GM18873 (cell line): ENCODE results near the gene RETREG1.

Experiments
- ATAC-seq: cut with Tn5 transposase; IDR thresholded peaks from one replicate; pipeline ENCODE4 v1.9.1; 2021; ENCODE audit warnings: mild to moderate bottlenecking, moderate library complexity, moderate number of reproducible peaks; ENCODE audit not compliant: unreplicated experiment, low FRiP score

RETREG1 gene

DNA sequence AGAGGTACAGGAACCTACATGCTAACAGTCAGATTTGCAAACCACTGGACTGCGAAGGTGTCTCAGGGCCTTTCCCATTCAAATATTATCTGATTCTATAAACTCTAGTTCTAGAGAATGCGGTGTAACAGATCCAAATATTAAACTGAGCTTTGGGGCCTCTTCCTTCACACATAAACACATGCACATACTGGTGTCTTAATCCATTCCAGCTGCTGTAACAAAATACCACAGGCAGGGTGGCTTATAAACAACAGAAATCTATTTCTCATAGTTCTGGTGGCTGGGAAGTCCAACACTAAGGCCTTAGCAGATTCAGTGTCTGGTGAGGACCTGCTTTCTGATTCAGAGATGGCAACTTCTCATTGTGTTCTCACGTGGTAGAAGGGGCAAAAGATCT lies 30.2 kb downstream of the RETREG1 start:
- no peak for ATAC-seq

DNA sequence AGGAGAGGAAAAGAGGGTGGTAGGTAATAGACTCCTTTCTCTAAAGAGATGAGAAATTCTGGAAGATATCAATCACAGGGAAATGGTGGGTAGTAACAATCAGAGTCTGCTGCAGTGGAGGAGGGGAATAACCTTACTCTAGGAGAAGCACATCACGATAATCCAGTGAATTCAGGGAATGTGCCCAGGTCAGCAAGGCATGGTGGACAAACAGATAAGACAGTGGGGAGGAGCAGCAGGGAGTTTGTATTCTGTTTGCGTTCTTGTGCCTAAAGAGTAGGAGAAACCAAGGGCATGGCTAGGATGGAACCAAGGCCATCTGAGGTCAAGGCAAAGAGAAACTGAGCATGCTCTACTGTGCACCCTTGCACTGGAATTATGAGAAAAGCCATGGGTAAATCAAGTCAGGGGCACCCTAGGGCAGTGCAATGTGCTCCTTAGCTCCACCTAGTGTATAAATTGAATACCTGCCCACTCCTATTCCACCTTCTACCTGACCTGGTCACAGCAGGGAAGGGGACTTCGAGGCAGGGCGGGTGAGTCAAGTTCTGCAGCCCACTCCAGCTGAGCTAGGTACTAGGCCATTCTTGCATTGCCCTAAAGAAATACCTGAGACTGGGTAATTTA lies 31.6 kb downstream of the RETREG1 start:
- ATAC-seq = no peak

DNA sequence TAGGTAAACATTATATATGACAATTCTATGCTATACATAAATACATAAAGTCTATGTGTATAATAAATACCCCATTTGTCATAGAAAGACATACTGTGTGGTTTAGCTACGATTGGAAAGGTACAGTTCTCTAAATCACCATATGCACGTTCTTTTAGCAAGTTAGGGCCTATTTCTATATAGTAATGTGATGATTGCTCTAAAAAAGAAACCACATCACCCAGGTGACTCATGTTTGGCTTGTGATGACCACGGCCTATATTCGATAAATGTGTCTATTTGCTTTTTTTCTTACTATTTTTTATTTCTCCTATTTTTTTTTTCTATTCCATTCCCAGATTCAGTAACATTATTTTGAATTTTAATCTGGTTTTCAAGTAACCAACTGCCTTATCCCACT lies 34.7 kb downstream of the RETREG1 start:
- ATAC-seq = no peak

DNA sequence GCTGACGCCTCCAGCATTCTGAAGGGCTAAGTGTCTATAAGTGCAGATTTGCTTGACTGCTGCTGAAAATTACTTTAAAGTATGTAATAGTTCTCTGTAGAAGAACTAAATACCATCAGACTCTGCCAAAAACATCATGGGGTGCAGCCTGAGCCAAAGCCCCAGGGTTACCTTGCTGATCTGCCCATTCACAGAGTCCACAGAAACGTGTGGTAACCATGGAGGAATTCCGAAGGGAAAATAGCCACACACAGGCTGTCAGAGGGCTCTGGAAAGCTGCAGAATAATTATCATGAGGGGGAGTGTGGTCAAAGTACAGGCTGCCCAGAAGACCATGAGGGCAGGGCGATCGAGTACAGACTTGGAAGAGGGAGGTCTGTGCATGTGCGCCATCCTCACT lies 36.4 kb downstream of the RETREG1 start:
- no peak for ATAC-seq

DNA sequence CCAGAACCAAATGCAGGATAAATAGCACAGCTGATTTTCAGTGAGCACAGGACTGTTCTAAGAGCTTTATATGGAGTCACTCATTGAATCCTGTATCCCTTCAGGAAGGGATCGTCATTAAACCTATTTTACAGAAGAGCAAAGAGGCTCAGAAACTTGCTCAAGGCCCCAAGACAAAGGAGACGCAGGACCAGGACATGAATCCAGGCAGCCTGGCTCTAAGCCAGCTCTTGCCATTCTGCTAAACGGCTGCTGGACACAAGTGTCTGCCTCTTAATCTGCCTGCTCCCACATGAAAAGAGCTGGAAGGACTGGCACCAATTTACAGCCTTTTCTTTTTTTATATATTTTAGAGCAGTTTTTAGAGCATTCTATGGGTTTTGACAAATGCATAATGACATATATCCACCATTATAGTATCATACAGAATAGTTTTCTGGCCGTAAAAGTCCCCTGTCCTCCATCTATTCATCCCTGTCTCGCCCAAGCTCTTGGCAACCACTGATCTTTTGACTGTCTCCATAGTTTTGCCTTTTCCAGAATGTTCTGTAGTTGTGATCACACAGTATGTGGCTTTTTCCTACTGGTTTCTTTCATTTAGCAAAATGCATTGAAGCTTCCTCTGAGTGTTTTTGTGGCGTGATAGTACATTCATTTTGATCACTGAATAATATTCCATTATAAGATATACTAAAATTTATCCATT lies 37.5 kb downstream of the RETREG1 start:
- ATAC-seq = no peak

DNA sequence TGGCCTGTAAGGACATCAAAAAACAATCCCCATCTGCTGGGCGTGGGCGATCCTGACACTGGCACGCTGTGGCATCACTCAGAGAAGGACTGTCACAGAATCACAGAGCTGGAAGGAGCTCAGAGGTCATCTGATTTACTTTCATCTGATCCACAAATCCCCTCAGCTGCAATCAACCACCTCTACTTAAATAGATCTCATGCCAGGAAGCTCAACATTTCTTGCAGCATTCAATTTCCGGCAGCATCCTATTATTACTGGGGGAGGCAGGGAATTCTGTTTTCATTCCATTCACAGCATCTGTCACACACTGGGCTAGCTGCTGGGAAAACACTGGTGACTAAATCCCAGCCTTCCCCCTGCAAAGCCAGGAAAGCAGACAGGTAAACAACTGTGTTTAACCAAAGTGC lies 38.3 kb downstream of the RETREG1 start:
- no peak for ATAC-seq

DNA sequence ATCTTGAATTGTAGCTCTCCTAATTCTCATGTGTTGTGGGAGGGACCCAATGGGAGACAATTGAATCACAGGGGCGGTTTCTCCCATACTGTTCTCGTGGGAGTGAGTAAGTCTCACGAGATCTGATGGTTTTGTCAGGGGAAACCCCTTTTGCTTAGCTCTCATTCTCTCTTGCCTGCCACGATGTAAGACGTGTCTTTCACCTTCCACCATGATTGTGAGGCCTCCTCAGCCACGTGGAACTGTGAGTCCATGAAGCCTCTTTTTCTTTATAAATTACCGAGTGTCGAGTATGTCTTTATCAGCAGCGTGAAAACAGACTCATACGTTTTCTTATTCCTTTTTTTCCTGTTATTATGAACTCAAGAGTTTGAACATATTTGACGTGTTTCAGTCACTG lies 39.1 kb downstream of the RETREG1 start:
- ATAC-seq = no peak

DNA sequence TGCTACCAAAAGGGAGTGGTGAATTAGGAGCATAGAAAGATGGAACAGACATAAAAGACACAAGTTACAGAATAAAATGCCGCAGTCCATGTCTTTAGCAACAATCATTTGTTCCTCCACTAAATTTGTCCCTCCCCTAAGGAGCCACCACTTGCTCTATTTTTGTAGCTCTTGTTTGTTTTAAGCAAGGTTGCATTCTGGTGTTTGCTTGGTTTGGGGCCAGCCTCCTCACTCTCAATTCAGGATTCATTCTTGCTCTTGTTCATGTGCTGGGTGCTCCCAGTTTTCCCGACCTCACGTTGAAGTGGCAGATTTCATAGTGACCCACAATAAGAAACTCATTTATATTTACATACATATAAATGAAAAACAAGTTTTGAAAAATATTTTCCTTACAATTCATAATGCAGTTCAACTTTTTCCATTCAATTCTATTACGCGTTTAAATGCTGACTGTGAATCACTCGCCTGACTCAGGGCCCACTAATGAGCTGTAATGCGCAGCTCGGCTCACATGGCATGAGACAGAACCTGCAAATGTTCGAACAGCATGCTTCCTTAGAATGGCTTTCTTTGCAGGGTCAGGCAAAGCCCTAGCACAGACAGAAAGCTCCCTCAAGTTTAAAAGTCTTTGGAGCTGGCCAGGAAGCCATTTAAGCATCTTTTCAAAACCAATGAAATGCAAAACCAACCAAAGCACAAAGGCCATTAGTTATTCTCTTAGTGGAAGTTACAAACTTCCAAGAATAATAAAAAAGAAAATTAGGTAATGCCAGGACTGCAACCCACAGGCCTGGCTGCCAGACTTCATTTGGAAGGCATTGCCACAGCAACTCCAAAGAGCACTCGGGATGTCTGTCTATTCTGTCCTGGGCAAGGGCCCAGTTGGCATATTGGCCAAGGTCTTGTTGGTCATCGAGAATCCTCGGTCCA lies 41.7 kb downstream of the RETREG1 start:
- ATAC-seq = no peak

DNA sequence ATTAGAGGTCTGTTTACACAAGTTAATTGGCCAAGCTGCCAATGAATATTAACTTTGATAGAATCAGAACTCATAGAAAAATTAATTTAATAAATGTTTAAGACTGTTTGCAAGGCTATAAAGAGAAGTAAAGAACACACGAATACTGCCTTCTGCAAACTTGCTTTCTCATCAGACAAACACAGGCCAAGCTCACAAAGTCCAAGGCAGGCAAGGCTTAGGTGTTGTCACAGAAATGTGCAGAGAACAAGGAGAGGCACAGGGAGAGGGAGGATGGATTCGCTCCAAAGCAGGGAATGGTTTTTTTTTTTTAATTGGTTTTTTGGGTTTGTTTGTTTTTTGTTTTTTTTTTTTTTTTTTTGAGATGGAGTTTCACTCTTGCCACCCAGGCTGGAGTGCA lies 43.4 kb downstream of the RETREG1 start:
- no peak for ATAC-seq

DNA sequence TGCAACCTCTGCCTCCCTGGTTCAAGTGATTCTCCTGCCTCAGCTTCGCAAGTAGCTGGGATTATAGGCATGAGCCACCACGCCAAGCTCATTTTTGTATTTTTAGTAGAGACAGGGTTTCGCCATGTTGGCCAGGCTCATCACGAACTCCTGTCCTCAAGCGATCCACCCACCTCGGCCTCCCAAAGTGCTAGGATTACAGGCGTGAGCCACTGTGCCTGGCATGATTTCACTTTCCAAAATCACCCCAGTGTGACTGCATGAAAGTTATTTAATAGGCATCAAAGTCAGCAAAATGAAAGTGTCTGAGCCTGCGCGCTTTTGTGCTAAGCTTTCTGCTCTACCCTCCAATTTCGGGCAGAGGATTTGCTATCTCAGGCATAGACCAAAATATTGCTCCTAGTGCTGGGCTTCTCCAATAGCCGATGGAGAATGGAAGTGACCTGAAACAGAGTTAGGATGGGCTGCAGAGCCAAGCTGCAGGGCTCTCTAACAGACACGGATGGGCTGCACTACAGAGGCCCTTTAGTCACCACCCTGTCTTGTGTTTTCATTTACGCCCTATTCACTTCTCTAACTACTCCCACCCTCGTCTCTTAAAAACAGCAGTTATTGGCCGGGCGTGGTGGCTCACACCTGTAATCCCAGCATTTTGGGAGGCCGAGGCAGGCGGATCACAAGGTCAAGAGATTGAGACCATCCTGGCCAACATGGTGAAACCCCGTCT lies 44.3 kb downstream of the RETREG1 start:
- ATAC-seq = no peak

DNA sequence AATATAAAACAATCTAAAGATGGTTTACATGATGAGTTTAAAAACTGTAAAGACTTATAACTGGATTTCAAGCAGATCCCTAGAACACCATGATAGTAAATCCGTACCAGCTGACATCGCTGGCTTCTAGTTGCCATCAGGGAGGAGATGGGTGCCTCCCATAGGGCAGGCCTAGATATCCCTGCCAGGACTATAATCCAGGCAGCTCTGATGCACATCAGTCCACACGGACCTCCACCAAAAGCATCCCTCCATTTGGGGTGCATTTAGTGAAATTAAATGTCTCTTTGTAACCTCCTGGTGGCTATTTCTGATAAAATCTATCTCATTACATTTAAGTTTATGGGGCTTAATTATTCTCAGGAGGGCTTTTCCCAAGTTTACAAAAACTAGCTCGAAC lies 45.8 kb downstream of the RETREG1 start:
- no peak for ATAC-seq

DNA sequence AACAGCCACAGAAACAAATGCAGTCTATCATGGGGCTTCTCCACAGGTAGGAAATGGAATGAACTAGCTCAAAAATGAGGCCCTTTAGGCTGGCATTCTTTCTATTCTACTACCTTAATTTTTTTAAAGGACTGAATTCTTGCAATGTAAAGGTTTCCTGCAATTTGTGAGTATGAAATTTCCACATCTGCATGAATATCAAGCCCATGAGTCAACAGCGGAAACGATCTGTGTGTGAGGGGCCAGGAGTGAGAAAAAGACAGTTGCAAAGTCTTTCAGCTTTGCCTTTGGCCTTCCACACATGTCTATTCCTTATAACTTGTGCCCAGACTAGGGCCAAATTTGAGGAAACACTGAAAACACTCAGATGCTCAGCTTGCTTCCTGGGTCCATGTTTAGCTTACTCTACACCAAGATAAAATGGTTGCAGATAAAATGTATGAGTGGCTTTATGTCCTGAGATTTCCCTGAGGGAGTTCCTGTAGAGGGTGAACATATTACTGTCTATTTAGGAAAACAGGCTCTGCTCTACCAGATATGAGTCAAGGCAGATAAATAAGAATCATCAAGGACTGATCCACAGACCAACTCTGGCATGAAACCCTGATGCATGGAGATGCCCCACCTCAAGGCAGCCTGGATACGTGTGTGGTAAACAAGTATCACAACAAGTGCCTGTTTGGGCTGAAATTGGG lies 46.5 kb downstream of the RETREG1 start:
- ATAC-seq = no peak

DNA sequence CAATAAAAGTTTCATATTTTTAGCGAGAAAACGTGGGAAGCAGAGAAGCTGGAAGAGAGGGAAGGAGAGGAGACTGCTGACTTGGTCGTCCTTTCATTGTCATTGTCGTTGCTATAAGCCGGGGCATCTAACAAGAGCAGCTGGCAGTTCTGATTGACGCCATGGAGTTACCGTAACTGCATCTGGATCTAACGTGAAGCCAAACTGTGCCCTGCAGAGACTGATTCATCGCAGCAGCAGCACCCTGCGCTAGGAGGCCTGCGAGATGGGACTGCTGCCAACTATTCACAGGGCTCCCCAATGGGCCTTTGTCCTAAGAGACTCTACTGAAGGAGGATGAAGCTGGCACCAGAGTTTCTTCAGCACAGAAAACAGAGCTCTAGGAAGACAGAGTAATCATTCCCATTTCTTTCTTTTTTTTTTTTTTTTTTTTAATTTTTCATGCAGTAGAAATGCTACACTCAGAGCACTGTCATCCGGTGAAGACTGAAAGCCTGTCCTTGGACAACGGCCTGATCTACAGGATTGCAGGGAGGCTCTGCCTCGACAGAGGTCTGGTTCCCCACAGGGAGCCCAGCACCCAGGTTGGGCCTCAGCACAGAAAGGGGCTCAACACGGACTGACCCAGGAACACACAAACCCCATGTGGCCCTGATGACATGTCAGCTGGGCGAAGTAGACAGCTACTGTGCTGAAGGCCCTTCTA lies 47.8 kb downstream of the RETREG1 start:
- ATAC-seq = no peak

DNA sequence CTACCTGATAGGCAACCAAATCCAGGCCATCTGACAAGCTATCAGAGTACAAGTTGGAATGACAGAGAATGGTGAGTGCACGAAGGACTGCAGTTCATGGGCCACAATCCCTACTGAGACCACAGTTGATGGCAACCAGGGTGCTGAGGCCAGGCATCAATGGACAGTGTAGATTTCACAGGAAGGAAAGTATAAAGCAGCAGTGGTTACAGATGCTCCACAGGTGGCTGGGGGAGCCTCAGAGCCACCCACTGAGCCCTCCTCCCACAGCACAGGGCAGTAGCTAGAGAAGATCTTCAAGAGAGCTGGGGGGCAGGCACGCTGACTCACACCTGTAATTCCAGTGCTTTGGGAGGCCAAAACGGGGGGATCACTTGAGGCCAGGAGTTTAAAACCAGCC lies 49.4 kb downstream of the RETREG1 start:
- no peak for ATAC-seq

DNA sequence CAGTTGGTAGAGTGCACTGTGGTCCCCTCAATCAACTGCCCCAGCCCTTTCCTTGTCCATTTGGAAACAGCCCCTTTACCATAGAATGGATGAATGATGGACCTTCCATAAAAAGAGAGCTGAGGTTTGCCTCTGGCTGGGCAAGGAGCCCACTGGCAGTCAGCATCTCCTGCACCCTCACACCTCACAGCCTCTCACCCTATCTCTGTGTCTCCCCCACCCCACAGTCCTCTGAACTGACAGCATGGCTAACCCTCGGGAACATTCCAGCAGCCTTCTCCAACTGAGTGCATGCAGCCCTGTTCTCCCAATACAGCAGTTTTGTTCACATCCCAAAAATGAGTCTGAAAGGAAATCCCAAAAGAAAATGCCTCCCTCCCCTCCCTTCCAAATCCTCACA lies 51.7 kb downstream of the RETREG1 start:
- no peak for ATAC-seq

DNA sequence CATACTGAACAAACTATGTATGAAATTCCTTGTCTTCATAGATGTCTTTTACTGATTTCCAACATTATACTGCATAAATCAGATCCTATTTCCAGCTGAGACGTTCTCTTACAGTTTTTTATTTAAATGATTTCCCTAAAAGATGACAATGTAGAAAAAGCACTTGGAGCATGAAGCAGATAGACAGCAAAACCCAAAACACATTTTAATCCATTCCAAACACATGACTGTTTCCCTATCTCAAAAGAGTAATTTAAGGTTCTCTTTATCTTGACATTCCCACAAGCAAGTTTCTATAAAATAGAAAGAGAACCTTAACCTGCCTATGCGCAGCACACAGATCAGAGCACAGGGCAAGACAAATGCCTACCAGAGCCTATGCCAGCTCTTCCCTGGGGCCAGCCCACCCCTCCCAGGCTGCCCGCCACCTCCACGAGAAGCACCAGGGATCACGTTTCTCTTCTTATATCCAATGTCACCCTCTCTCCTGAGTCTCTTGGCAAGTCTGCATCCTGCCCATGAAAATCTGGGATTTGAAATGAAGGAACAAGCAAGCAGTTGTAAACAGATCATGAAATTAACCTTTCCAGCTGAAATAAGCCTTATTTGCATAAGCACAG lies 52.4 kb downstream of the RETREG1 start:
- no peak for ATAC-seq

DNA sequence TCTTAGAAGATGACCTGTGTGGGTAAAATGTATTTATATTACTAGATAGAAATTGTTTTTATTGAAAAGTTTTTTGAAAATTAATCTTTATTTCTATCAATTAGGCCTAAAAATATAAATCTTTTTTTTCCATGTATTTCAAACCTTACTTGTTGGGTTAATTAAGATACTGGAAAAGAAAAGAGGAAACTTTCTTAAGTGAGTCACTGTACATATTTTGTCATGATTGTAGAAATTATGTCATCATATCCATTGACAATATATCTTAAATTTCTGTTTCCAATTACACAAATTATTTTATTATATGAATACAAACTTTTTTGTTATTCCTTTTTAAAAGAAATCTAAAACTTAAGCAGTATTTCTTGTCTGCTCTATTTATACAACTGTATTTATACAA lies 53.1 kb downstream of the RETREG1 start:
- ATAC-seq = no peak

DNA sequence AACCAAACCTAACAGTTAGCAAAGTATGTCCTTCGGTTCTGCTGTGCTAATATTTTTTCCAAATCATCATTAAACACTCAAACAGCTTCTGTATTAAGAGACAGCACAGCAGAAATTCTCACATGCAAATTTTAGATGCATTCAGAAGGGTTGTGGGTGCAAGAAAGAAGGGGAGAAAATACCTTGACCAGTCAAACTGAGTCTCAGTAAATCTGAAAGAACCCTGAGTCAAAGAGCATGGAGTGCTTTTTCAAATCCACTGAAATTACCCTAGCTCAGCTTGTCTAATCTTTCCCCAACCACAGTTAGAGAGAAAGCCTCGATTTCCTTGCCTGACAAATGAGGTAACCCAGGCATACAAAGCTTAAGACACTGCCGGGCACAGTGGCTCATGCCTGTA lies 55.1 kb downstream of the RETREG1 start:
- ATAC-seq = no peak

DNA sequence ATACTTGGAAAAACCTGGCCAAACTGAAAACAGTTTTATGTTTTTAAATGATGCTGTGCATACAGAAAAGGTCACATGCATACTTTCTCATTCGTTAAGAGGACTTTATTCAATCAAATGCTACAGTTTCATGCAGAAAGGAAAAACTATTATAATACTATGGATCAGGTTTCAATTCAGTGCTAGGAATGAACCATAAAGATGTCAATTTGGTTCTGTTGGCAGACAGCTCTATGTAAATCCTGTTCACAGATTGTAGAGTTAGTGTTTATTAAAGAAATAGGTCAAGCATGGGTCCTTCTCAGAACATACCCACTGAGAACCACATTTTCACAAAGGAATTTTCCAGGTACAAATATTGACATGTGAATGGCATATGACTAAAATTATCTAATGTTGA lies 57.1 kb downstream of the RETREG1 start:
- ATAC-seq = no peak
